Raji (cell line): ENCODE results near the gene SUN1.

Experiments used
- POLR2A ChIP-seq: IDR thresholded peaks from 2 replicates; pipeline ENCODE4 v1.6.1; 2011; ENCODE audit warnings: low read depth, low read length, control low read depth; ENCODE audit not compliant: insufficient read depth

SUN1 gene

GRCh38 chr7:859359-860030 lies 27.2 kb downstream of the SUN1 start:
- TF ChIP-seq POLR2A: no peak

- no peak for TF ChIP-seq POLR2A
Measured at GRCh38 chr7:860149-860548, 27.9 kb downstream of the SUN1 start.

GRCh38 chr7:861222-861621 lies 28.9 kb downstream of the SUN1 start:
- no peak for TF ChIP-seq POLR2A

- TF ChIP-seq POLR2A: no peak
Measured at GRCh38 chr7:862157-862556, 29.9 kb downstream of the SUN1 start.

- TF ChIP-seq POLR2A: no peak
Measured at GRCh38 chr7:863106-863505, 30.8 kb downstream of the SUN1 start.

GRCh38 chr7:865921-866320 lies 33.6 kb downstream of the SUN1 start:
- no peak for TF ChIP-seq POLR2A

- TF ChIP-seq POLR2A: no peak
Measured at GRCh38 chr7:867001-867405, 34.7 kb downstream of the SUN1 start.

GRCh38 chr7:867406-868188 lies 35.3 kb downstream of the SUN1 start:
- no peak for TF ChIP-seq POLR2A

- TF ChIP-seq POLR2A: no peak
Measured at GRCh38 chr7:868189-868486, 35.9 kb downstream of the SUN1 start.

GRCh38 chr7:869348-869747 lies 37.1 kb downstream of the SUN1 start:
- no peak for TF ChIP-seq POLR2A

- TF ChIP-seq POLR2A: no peak
Measured at GRCh38 chr7:871900-872537, 39.7 kb downstream of the SUN1 start.

- 0 out of 2 replicates have a peak, but pooled peaks have one; percentile 36 for TF ChIP-seq POLR2A
Measured at GRCh38 chr7:873367-874002, 41.2 kb downstream of the SUN1 start.

- TF ChIP-seq POLR2A: no peak
Measured at GRCh38 chr7:874031-874749, 41.9 kb downstream of the SUN1 start.

- TF ChIP-seq POLR2A: no peak
Measured at GRCh38 chr7:875051-875450, 42.8 kb downstream of the SUN1 start.

GRCh38 chr7:875476-876076 lies 43.3 kb downstream of the SUN1 start:
- TF ChIP-seq POLR2A: no peak
